Measurements from ENCODE around the gene EPHA8. TPM values are rescaled to one million over a fixed set of nuclear protein-coding genes. Genes with fewer than 3 reads are reported as not detected.

EPHA8 gene
- total RNA-seq, 1 donor from 2014 or later, result 0.51 TPM

DNA sequence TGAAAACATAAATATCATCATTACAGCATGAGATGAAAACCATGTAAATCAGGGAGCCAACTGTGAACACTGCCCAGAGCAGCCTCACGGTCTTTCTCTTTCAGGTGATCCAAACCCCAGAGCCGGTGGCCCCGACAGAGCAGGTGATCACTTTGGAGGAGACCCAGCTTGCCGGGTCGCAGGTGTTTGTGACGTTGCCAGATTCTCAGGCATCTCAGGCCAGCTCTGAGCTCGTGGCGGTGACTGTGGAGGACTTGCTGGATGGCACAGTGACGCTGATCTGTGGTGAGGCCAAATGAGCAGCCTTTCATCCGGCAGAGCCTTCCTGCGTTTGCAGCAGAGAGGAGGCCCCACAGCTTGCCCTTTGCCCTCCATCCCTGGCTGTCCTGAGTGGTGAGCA is 37.2 kb upstream of the EPHA8 start:
- TF ChIP-seq, protein P1, sequence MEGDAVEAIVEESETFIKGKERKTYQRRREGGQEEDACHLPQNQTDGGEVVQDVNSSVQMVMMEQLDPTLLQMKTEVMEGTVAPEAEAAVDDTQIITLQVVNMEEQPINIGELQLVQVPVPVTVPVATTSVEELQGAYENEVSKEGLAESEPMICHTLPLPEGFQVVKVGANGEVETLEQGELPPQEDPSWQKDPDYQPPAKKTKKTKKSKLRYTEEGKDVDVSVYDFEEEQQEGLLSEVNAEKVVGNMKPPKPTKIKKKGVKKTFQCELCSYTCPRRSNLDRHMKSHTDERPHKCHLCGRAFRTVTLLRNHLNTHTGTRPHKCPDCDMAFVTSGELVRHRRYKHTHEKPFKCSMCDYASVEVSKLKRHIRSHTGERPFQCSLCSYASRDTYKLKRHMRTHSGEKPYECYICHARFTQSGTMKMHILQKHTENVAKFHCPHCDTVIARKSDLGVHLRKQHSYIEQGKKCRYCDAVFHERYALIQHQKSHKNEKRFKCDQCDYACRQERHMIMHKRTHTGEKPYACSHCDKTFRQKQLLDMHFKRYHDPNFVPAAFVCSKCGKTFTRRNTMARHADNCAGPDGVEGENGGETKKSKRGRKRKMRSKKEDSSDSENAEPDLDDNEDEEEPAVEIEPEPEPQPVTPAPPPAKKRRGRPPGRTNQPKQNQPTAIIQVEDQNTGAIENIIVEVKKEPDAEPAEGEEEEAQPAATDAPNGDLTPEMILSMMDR (IDR thresholded peaks at IDR 0.05), result no peak
- Mint-ChIP-seq H3K9me3 (ENCODE audit: unreplicated experiment) (no peaks in the 10 kb centered on the region), H3K4me3 (ENCODE audit: unreplicated experiment) (no peak overlapping the region), H3K36me3 (ENCODE audit: unreplicated experiment) (peaks cover 51% of the 10 kb centered on the region), H3K4me1 (ENCODE audit: unreplicated experiment) (no peaks in the 10 kb centered on the region), H3K27me3 (ENCODE audit: unreplicated experiment) (no peaks in the 10 kb centered on the region), H3K27ac (ENCODE audit: unreplicated experiment) (no peak overlapping the region)
- no peak for DNase-seq (ENCODE audit: extremely low spot score, unreplicated experiment)

DNA sequence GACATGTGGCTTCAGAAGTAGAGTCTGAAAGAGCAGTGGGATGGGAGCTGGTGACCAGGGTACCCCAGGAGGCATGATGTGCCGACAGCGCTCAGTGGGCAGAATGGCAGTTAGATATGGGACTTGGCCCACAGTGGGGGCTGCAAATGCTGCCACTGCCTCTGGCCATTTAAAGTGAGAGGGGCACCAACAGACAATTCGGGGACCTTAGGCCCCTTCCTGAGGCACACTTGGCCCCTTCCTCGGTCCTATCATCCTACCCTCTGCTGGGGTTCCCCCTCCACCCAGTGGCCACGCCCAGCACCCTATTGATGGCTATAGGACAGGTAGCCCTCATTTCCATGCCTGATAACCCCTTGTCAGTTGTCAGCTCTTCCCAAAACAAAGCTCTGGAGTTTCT is 36.6 kb upstream of the EPHA8 start:
- H3K36me3 Mint-ChIP-seq (ENCODE audit: unreplicated experiment), result peaks cover 48% of the 10 kb centered on the region
- H3K27me3 Mint-ChIP-seq (ENCODE audit: unreplicated experiment), result no peaks in the 10 kb centered on the region
- no peak overlapping the region for H3K27ac Mint-ChIP-seq (ENCODE audit: unreplicated experiment)
- H3K9me3 Mint-ChIP-seq (ENCODE audit: unreplicated experiment), result no peaks in the 10 kb centered on the region
- TF ChIP-seq, protein P1 (IDR thresholded peaks at IDR 0.05), result no peak
- no peaks in the 10 kb centered on the region for H3K4me1 Mint-ChIP-seq (ENCODE audit: unreplicated experiment)
- no peak overlapping the region for H3K4me3 Mint-ChIP-seq (ENCODE audit: unreplicated experiment)
- no peak for DNase-seq (ENCODE audit: extremely low spot score, unreplicated experiment)

DNA sequence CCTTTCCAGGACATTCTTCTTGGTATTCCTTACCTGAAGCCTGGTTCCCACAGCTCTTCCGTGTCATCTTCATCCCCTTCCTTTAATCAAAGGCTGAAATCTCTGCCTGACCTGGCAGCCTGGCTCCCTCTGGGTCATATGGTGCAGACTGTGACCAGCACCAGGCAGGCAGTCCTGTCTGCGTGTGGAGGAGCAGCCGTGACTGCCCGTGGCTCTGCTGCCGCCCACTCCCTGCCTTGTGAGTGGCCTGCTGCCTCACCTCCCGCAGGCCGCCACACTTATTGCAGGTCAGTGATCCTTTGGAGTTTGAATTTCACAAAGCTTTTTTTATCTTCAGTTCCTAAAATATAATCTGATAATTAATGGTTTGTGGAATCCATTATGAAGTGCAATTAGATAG is 36.2 kb upstream of the EPHA8 start:
- no peak overlapping the region for H3K4me3 Mint-ChIP-seq (ENCODE audit: unreplicated experiment)
- peaks cover 44% of the 10 kb centered on the region for H3K36me3 Mint-ChIP-seq (ENCODE audit: unreplicated experiment)
- no peaks in the 10 kb centered on the region for H3K4me1 Mint-ChIP-seq (ENCODE audit: unreplicated experiment)
- H3K27me3 Mint-ChIP-seq (ENCODE audit: unreplicated experiment), result no peaks in the 10 kb centered on the region
- no peak for DNase-seq (ENCODE audit: extremely low spot score, unreplicated experiment)
- TF ChIP-seq, protein P1 (IDR thresholded peaks at IDR 0.05), result no peak
- no peak overlapping the region for H3K27ac Mint-ChIP-seq (ENCODE audit: unreplicated experiment)
- no peaks in the 10 kb centered on the region for H3K9me3 Mint-ChIP-seq (ENCODE audit: unreplicated experiment)

DNA sequence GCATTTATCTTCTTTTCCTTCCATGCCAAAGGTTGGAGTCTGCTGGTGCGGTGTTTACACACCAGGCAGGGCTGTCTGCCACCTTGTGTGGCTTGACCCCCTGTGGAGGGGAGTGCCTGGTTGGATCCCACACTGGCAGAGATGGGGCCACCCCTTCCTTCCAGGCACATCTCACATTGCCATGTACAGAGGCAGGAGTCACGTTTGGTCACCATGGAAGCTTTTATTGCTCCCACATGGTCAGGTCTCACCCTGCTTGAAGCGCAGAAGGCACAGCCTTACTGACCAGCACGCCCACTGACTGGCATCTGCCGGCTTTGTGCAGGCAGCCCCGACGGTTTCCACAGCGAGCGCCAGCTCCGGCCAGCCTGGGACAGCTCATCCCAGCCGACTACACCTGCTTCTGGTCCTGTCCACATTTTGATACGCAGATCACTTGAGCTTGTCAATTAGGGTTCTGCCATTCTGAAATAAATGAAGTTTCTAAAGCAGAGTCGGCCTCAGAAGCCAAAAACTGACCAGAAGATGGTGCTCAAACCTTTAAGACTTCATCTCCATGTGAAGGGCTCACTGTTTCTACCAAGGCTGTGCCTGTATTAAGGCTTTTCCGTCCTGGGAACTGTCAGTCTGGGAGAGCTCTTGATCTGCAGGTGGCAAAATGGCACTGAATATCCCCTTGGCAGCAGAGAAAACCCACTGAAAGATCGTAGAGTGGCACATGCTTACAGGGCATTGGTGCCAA is 35.6 kb upstream of the EPHA8 start:
- H3K4me3 Mint-ChIP-seq (ENCODE audit: unreplicated experiment), result no peak overlapping the region
- no peaks in the 10 kb centered on the region for H3K4me1 Mint-ChIP-seq (ENCODE audit: unreplicated experiment)
- H3K27me3 Mint-ChIP-seq (ENCODE audit: unreplicated experiment), result no peaks in the 10 kb centered on the region
- H3K9me3 Mint-ChIP-seq (ENCODE audit: unreplicated experiment), result no peaks in the 10 kb centered on the region
- H3K27ac Mint-ChIP-seq (ENCODE audit: unreplicated experiment), result no peak overlapping the region
- TF ChIP-seq, protein P1 (IDR thresholded peaks at IDR 0.05), result peak; percentile 32
- no peak for DNase-seq (ENCODE audit: extremely low spot score, unreplicated experiment)
- H3K36me3 Mint-ChIP-seq (ENCODE audit: unreplicated experiment), result peaks cover 40% of the 10 kb centered on the region

DNA sequence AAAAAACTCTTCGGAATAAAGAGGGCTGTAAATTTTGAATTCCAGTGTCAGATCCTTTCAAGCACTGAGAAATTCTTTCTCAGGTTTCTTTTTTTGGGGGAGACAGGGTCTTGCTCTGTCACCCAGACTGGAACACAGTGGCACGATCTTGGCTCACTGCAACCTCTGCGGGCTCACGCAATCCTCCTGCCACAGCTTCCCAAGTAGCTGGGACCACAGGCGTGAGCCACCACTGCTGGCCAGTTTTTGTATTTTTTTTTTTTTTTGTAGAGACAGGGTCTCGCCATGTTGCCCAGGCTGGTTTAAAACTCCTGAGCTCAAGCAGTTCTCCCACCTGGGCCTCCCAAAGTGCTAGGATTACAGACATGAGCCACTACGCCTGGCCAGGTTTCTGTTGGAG is 34.8 kb upstream of the EPHA8 start:
- Mint-ChIP-seq H3K36me3 (ENCODE audit: unreplicated experiment) (peaks cover 40% of the 10 kb centered on the region), H3K4me3 (ENCODE audit: unreplicated experiment) (no peak overlapping the region), H3K27ac (ENCODE audit: unreplicated experiment) (no peak overlapping the region), H3K4me1 (ENCODE audit: unreplicated experiment) (no peaks in the 10 kb centered on the region), H3K9me3 (ENCODE audit: unreplicated experiment) (no peaks in the 10 kb centered on the region), H3K27me3 (ENCODE audit: unreplicated experiment) (no peaks in the 10 kb centered on the region)
- DNase-seq (ENCODE audit: extremely low spot score, unreplicated experiment), result no peak
- TF ChIP-seq, protein P1 (IDR thresholded peaks at IDR 0.05), result no peak

All from osteocyte (in vitro differentiated cells).